Measurements from ENCODE around the gene OR8B12. TPM values are rescaled to one million over a fixed set of nuclear protein-coding genes. Genes with fewer than 3 reads are reported as not detected.

The OR8B12 gene
- total RNA-seq, 1 donor = not detected

DNA sequence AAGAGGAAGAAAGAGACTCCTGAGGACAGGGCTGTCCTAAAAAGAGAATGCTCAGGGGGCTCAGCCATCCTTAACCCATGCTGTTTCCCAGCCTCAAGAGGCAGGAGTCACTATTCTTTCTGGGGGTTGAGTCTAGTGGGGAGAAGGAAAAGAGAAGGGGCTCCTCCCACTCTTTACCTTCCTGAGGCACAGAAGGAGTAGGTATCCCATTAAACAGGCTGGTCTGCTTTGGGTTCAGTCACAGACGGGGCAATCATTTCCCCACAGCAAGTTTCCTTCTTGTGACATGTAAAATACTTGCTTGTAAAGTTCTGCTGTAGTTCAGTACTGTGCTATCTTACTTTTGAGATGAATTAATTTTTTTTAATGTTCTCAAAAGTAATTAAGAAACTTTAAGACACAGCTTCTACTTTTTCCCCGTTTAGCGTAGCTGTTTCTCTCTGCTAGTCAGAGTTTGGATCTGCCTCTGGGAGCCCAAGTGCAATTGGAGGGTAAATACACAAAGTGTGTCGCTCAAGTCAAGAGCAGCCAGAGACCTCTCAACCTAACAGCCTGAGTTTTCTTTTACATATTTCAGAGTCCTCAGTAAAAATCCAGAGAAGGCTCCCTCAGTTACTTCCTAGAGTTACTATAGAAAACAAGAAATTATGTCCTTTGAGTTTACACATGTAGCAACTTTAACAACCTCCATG is 41.4 kb upstream of the OR8B12 start:
- Histone ChIP-seq H3K27ac (ENCODE audit: low read depth, low read length) (no peak overlapping the region), H3K79me2 (ENCODE audit: insufficient read depth, low read length) (no peaks in the 10 kb centered on the region), H3K36me3 (ENCODE audit: insufficient read depth, low read length) (no peaks in the 10 kb centered on the region), H3K27me3 (ENCODE audit: insufficient read depth, low read length) (peaks cover 2% of the 10 kb centered on the region), H4K20me1 (ENCODE audit: insufficient read depth, low read length) (no peaks in the 10 kb centered on the region), H3K4me2 (ENCODE audit: insufficient read depth, low read length) (no peak overlapping the region), H3K4me3 (ENCODE audit: insufficient read depth, low read length) (no peak overlapping the region), H3K4me1 (ENCODE audit: insufficient read depth, low read length) (no peaks in the 10 kb centered on the region), H3K9me3 (ENCODE audit: low read depth, low read length) (no peaks in the 10 kb centered on the region), H2AFZ (ENCODE audit: low read length) (no peak overlapping the region)
- TF ChIP-seq, protein P1, sequence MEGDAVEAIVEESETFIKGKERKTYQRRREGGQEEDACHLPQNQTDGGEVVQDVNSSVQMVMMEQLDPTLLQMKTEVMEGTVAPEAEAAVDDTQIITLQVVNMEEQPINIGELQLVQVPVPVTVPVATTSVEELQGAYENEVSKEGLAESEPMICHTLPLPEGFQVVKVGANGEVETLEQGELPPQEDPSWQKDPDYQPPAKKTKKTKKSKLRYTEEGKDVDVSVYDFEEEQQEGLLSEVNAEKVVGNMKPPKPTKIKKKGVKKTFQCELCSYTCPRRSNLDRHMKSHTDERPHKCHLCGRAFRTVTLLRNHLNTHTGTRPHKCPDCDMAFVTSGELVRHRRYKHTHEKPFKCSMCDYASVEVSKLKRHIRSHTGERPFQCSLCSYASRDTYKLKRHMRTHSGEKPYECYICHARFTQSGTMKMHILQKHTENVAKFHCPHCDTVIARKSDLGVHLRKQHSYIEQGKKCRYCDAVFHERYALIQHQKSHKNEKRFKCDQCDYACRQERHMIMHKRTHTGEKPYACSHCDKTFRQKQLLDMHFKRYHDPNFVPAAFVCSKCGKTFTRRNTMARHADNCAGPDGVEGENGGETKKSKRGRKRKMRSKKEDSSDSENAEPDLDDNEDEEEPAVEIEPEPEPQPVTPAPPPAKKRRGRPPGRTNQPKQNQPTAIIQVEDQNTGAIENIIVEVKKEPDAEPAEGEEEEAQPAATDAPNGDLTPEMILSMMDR (IDR thresholded peaks at IDR 0.05; ENCODE audit: extremely low read depth, low read depth, low read length) = no peak
- DNase-seq (ENCODE audit: insufficient read length, low spot score, missing footprints) = peak; percentile 10

DNA sequence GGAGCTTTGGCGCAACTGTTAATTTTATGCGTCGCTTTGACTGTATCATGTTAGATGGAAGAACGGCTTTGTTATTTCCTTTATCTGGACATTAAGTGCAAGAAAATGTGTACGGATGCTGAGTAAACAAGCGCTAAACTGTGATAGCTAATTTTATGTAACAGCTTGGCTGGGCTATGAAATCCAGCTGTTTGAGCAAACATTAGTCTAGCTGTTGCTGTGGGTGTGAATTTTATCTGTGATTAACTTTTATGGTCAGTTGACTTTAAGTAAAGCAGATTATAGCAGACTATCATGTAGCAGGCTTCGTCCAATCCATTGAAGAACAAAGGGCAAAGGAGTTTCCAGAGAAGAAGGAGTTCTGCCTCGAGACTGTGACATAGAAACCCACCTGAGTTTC is 40.3 kb upstream of the OR8B12 start:
- Histone ChIP-seq H2AFZ (ENCODE audit: low read length) (no peak overlapping the region), H3K4me3 (ENCODE audit: insufficient read depth, low read length) (no peak overlapping the region), H3K27me3 (ENCODE audit: insufficient read depth, low read length) (peaks cover 2% of the 10 kb centered on the region), H3K4me1 (ENCODE audit: insufficient read depth, low read length) (no peaks in the 10 kb centered on the region), H3K27ac (ENCODE audit: low read depth, low read length) (no peak overlapping the region), H3K36me3 (ENCODE audit: insufficient read depth, low read length) (no peaks in the 10 kb centered on the region), H3K4me2 (ENCODE audit: insufficient read depth, low read length) (no peak overlapping the region), H3K79me2 (ENCODE audit: insufficient read depth, low read length) (no peaks in the 10 kb centered on the region), H4K20me1 (ENCODE audit: insufficient read depth, low read length) (no peaks in the 10 kb centered on the region), H3K9me3 (ENCODE audit: low read depth, low read length) (no peaks in the 10 kb centered on the region)
- TF ChIP-seq, protein P1 (IDR thresholded peaks at IDR 0.05; ENCODE audit: extremely low read depth, low read depth, low read length) = no peak
- no peak for DNase-seq (ENCODE audit: insufficient read length, low spot score, missing footprints)

DNA sequence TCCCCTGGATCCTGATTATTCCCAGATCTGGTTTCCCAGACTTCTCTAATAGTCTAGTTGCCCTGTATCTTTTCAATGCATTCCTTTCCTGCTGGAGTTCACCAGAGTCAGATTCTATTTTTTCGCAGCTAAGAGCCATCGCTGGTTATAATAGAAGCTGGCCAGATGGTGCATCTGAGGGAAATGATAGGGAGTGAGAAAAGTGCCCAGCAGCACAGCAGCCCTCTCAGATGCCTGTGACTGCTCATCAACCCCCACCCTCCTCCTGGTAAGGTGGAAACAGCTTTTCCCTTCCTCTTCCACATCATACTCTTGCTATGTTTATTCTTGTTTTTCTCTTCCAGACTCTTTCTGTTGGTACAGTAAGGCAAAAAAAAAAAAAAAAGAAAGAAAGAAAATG is 39.1 kb upstream of the OR8B12 start:
- no peak overlapping the region for H3K4me2 ChIP-seq (ENCODE audit: insufficient read depth, low read length)
- DNase-seq (ENCODE audit: insufficient read length, low spot score, missing footprints) = no peak
- H3K27me3 ChIP-seq (ENCODE audit: insufficient read depth, low read length) = peaks cover 2% of the 10 kb centered on the region
- H3K9me3 ChIP-seq (ENCODE audit: low read depth, low read length) = no peaks in the 10 kb centered on the region
- H3K4me1 ChIP-seq (ENCODE audit: insufficient read depth, low read length) = no peaks in the 10 kb centered on the region
- no peaks in the 10 kb centered on the region for H3K36me3 ChIP-seq (ENCODE audit: insufficient read depth, low read length)
- H3K79me2 ChIP-seq (ENCODE audit: insufficient read depth, low read length) = no peaks in the 10 kb centered on the region
- H3K27ac ChIP-seq (ENCODE audit: low read depth, low read length) = no peak overlapping the region
- TF ChIP-seq, protein P1 (IDR thresholded peaks at IDR 0.05; ENCODE audit: extremely low read depth, low read depth, low read length) = no peak
- H3K4me3 ChIP-seq (ENCODE audit: insufficient read depth, low read length) = no peak overlapping the region
- no peaks in the 10 kb centered on the region for H4K20me1 ChIP-seq (ENCODE audit: insufficient read depth, low read length)
- no peak overlapping the region for H2AFZ ChIP-seq (ENCODE audit: low read length)

DNA sequence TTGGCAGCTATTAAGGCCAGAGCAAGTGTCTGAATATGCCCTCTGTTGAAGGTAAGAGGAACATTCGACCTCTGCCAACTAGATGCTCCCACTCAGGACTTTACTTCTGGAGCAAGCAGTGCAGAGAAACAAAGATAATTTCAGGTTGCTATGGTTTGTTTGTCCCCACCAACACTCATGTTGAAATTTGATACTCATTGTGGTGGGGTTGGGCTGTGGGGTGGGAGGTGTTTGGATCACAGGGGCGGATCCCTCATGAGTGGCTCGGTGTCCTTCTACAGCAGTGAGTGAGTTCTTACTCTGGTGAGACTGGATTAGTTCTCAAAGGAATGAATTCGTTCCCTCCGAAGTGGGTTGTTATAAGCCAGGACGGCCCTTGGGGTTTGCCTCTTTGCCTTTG is 38.4 kb upstream of the OR8B12 start:
- Histone ChIP-seq H3K36me3 (ENCODE audit: insufficient read depth, low read length) (no peaks in the 10 kb centered on the region), H3K4me1 (ENCODE audit: insufficient read depth, low read length) (no peaks in the 10 kb centered on the region), H3K79me2 (ENCODE audit: insufficient read depth, low read length) (no peaks in the 10 kb centered on the region), H3K4me3 (ENCODE audit: insufficient read depth, low read length) (no peak overlapping the region), H2AFZ (ENCODE audit: low read length) (no peak overlapping the region), H3K9me3 (ENCODE audit: low read depth, low read length) (no peaks in the 10 kb centered on the region), H3K27me3 (ENCODE audit: insufficient read depth, low read length) (peaks cover 2% of the 10 kb centered on the region), H3K4me2 (ENCODE audit: insufficient read depth, low read length) (no peak overlapping the region), H3K27ac (ENCODE audit: low read depth, low read length) (no peak overlapping the region), H4K20me1 (ENCODE audit: insufficient read depth, low read length) (no peaks in the 10 kb centered on the region)
- TF ChIP-seq, protein P1 (IDR thresholded peaks at IDR 0.05; ENCODE audit: extremely low read depth, low read depth, low read length) = no peak
- DNase-seq (ENCODE audit: insufficient read length, low spot score, missing footprints) = no peak

All from osteoblast (primary cell).